ENCODE data around the gene TSEN15. TPM values are rescaled to one million over a fixed set of nuclear protein-coding genes. Genes with fewer than 3 reads are reported as not detected.

The TSEN15 gene
- total RNA-seq, 1 donor from 2014 or later = 36.8 TPM

GRCh38 chr1:184114818-184115398 is 63.4 kb downstream of the TSEN15 start:
- no peaks in the 10 kb centered on the region for H3K27me3 Mint-ChIP-seq (ENCODE audit: unreplicated experiment)
- peaks cover 6% of the 10 kb centered on the region for H3K4me1 Mint-ChIP-seq (ENCODE audit: unreplicated experiment)
- no peaks in the 10 kb centered on the region for H3K9me3 Mint-ChIP-seq (ENCODE audit: unreplicated experiment)
- no peaks in the 10 kb centered on the region for H3K36me3 Mint-ChIP-seq (ENCODE audit: unreplicated experiment)
- TF ChIP-seq CTCF (IDR thresholded peaks at IDR 0.05) = no peak
- no peak overlapping the region for H3K4me3 Mint-ChIP-seq (ENCODE audit: unreplicated experiment)
- no peak overlapping the region for H3K27ac Mint-ChIP-seq (ENCODE audit: unreplicated experiment)
- no peak for DNase-seq (ENCODE audit: extremely low spot score, unreplicated experiment)

- Mint-ChIP-seq H3K27me3 (ENCODE audit: unreplicated experiment) (no peaks in the 10 kb centered on the region), H3K27ac (ENCODE audit: unreplicated experiment) (no peak overlapping the region), H3K4me3 (ENCODE audit: unreplicated experiment) (no peak overlapping the region), H3K4me1 (ENCODE audit: unreplicated experiment) (peaks cover 6% of the 10 kb centered on the region), H3K9me3 (ENCODE audit: unreplicated experiment) (no peaks in the 10 kb centered on the region), H3K36me3 (ENCODE audit: unreplicated experiment) (no peaks in the 10 kb centered on the region)
- TF ChIP-seq CTCF (IDR thresholded peaks at IDR 0.05) = no peak
- no peak for DNase-seq (ENCODE audit: extremely low spot score, unreplicated experiment)
These were observed 64.8 kb downstream of the TSEN15 start for GRCh38 chr1:184116287-184116686.

- H3K9me3 Mint-ChIP-seq (ENCODE audit: unreplicated experiment) = no peaks in the 10 kb centered on the region
- H3K27ac Mint-ChIP-seq (ENCODE audit: unreplicated experiment) = peak overlapping the region; percentile 56
- no peak overlapping the region for H3K4me3 Mint-ChIP-seq (ENCODE audit: unreplicated experiment)
These were observed 66.5 kb downstream of the TSEN15 start for GRCh38 chr1:184118046-184118445.

More at GRCh38 chr1:184118046-184118445, 66.5 kb downstream of the TSEN15 start:
- Mint-ChIP-seq H3K27me3 (ENCODE audit: unreplicated experiment) (no peaks in the 10 kb centered on the region), H3K4me1 (ENCODE audit: unreplicated experiment) (peaks cover 8% of the 10 kb centered on the region), H3K36me3 (ENCODE audit: unreplicated experiment) (peaks cover 1% of the 10 kb centered on the region)
- no peak for DNase-seq (ENCODE audit: extremely low spot score, unreplicated experiment)
- no peak for TF ChIP-seq CTCF (IDR thresholded peaks at IDR 0.05)

Other genes with a start within 250 kb of the TSEN15 start
- 68.1 and 69.4 TPM in 2 replicates for gene RGL1, start 246.6 kb upstream of the TSEN15 start, total RNA-seq
- gene COLGALT2, start 14.0 kb upstream of the TSEN15 start, total RNA-seq = 1.9 and 2.8 TPM in 2 replicates